HUES6 (cell line): ENCODE results near the gene UBE2K.
"Not testable (repeated sequence)": the region's sequence is repeated elsewhere in the genome, so short reads cannot be mapped to it uniquely, and the experiment has no call there.

ENCODE experiments used
- H3K27ac ChIP-seq: 2 replicates; pipeline ENCODE4 v1.7.0; 2013; ENCODE audit warnings: low read depth, mild to moderate bottlenecking, low read length, inconsistent platforms
- H3K27me3 ChIP-seq: 2 replicates; pipeline ENCODE4 v1.6.1; 2013; ENCODE audit warnings: low read length; ENCODE audit not compliant: control insufficient read depth, insufficient read depth
- H3K36me3 ChIP-seq: 2 replicates; pipeline ENCODE4 v1.6.1; 2013; ENCODE audit warnings: low read length; ENCODE audit not compliant: control insufficient read depth, insufficient read depth
- H3K4me1 ChIP-seq: 2 replicates; pipeline ENCODE4 v1.6.1; 2013; ENCODE audit warnings: low read length; ENCODE audit not compliant: control insufficient read depth, insufficient read depth
- H3K4me3 ChIP-seq: 2 replicates; pipeline ENCODE4 v1.5.1; 2013; ENCODE audit warnings: low read depth, low read length
- H3K9ac ChIP-seq: one replicate; pipeline ENCODE4 v1.6.1; 2013; ENCODE audit warnings: mild to moderate bottlenecking, low read length
- H3K9me3 ChIP-seq: 2 replicates; pipeline ENCODE4 v1.6.1; 2013; ENCODE audit warnings: low read depth, low read length; ENCODE audit not compliant: control insufficient read depth, insufficient read depth

The UBE2K gene

GRCh38 chr4:39808231-39808749 is 110.4 kb downstream of the UBE2K start:
- H3K27me3 ChIP-seq: no peaks in the 10 kb centered on the region
- no peak overlapping the region for H3K27ac ChIP-seq
- H3K36me3 ChIP-seq: no peaks in the 10 kb centered on the region
- H3K9ac ChIP-seq: no peak overlapping the region
- no peak overlapping the region for H3K4me3 ChIP-seq
- H3K4me1 ChIP-seq: no peaks in the 10 kb centered on the region
- H3K9me3 ChIP-seq: no peaks in the 10 kb centered on the region

- Histone ChIP-seq H3K9me3 (no peaks in the 10 kb centered on the region), H3K4me3 (no peak overlapping the region), H3K9ac (no peak overlapping the region), H3K27me3 (no peaks in the 10 kb centered on the region), H3K36me3 (no peaks in the 10 kb centered on the region), H3K27ac (no peak overlapping the region), H3K4me1 (no peaks in the 10 kb centered on the region)
These were observed 114.6 kb downstream of the UBE2K start for GRCh38 chr4:39812500-39812899.

- H3K36me3 ChIP-seq, H3K9ac ChIP-seq, H3K4me3 ChIP-seq, H3K27me3 ChIP-seq, H3K4me1 ChIP-seq, H3K27ac ChIP-seq, H3K9me3 ChIP-seq: not testable (repeated sequence)
These were observed 115.1 kb downstream of the UBE2K start for GRCh38 chr4:39813033-39813432.

- H3K27ac ChIP-seq, H3K36me3 ChIP-seq, H3K27me3 ChIP-seq, H3K9ac ChIP-seq, H3K9me3 ChIP-seq, H3K4me1 ChIP-seq, H3K4me3 ChIP-seq: not testable (repeated sequence)
These were observed 115.8 kb downstream of the UBE2K start for GRCh38 chr4:39813761-39814160.

- Histone ChIP-seq H3K9me3 (no peaks in the 10 kb centered on the region), H3K36me3 (no peaks in the 10 kb centered on the region), H3K27me3 (no peaks in the 10 kb centered on the region), H3K27ac (no peak overlapping the region), H3K4me1 (no peaks in the 10 kb centered on the region), H3K9ac (no peak overlapping the region), H3K4me3 (no peak overlapping the region)
These were observed 116.7 kb downstream of the UBE2K start for GRCh38 chr4:39814403-39815185.

- H3K4me1 ChIP-seq: peaks cover 10% of the 10 kb centered on the region; the same call in 1 of the 2 replicates
- no peaks in the 10 kb centered on the region for H3K27me3 ChIP-seq
- H3K9me3 ChIP-seq: no peaks in the 10 kb centered on the region
- H3K9ac ChIP-seq: no peak overlapping the region
- H3K27ac ChIP-seq: no peak overlapping the region
- no peak overlapping the region for H3K4me3 ChIP-seq
- H3K36me3 ChIP-seq: peaks cover 3% of the 10 kb centered on the region
These were observed 120.7 kb downstream of the UBE2K start for GRCh38 chr4:39818646-39819045.

- Histone ChIP-seq H3K27ac (no peak overlapping the region), H3K9ac (no peak overlapping the region), H3K9me3 (no peaks in the 10 kb centered on the region), H3K4me3 (no peak overlapping the region), H3K36me3 (peaks cover 10% of the 10 kb centered on the region), H3K4me1 (peaks cover 10% of the 10 kb centered on the region; the same call in 1 of the 2 replicates), H3K27me3 (no peaks in the 10 kb centered on the region)
These were observed 122.2 kb downstream of the UBE2K start for GRCh38 chr4:39820186-39820585.

GRCh38 chr4:39821951-39822350 is 124.0 kb downstream of the UBE2K start:
- Histone ChIP-seq H3K36me3 (peaks cover 19% of the 10 kb centered on the region), H3K4me1 (peaks cover 10% of the 10 kb centered on the region; the same call in 1 of the 2 replicates), H3K9ac (no peak overlapping the region), H3K9me3 (no peaks in the 10 kb centered on the region), H3K27me3 (no peaks in the 10 kb centered on the region), H3K4me3 (no peak overlapping the region), H3K27ac (no peak overlapping the region)

- H3K36me3 ChIP-seq: peaks cover 24% of the 10 kb centered on the region
These were observed 124.7 kb downstream of the UBE2K start for GRCh38 chr4:39822662-39823061.

GRCh38 chr4:39823191-39823590 is 125.3 kb downstream of the UBE2K start:
- Histone ChIP-seq H3K27ac (no peak overlapping the region), H3K36me3 (peaks cover 29% of the 10 kb centered on the region), H3K9me3 (no peaks in the 10 kb centered on the region), H3K4me1 (peaks cover 10% of the 10 kb centered on the region; the same call in 1 of the 2 replicates), H3K27me3 (no peaks in the 10 kb centered on the region), H3K9ac (no peak overlapping the region), H3K4me3 (no peak overlapping the region)

More at GRCh38 chr4:39822662-39823061, 124.7 kb downstream of the UBE2K start:
- H3K4me1 ChIP-seq: peaks cover 10% of the 10 kb centered on the region; the same call in 1 of the 2 replicates
- H3K4me3 ChIP-seq: no peak overlapping the region
- H3K27me3 ChIP-seq: no peaks in the 10 kb centered on the region
- no peak overlapping the region for H3K27ac ChIP-seq
- H3K9ac ChIP-seq: no peak overlapping the region
- no peaks in the 10 kb centered on the region for H3K9me3 ChIP-seq

GRCh38 chr4:39825090-39825489 is 127.2 kb downstream of the UBE2K start:
- H3K27me3 ChIP-seq: no peaks in the 10 kb centered on the region
- H3K27ac ChIP-seq: no peak overlapping the region
- no peaks in the 10 kb centered on the region for H3K9me3 ChIP-seq
- peaks cover 10% of the 10 kb centered on the region; the same call in 1 of the 2 replicates for H3K4me1 ChIP-seq
- H3K9ac ChIP-seq: no peak overlapping the region
- no peak overlapping the region for H3K4me3 ChIP-seq
- H3K36me3 ChIP-seq: peaks cover 43% of the 10 kb centered on the region
